Uterus (tissue), 4 donors: ENCODE results near the gene ABHD10. TPM values are rescaled to one million over a fixed set of nuclear protein-coding genes. Genes with fewer than 3 reads are reported as not detected.
"Not testable (repeated sequence)": the region's sequence is repeated elsewhere in the genome, so short reads cannot be mapped to it uniquely, and the experiment has no call there.

Source experiments
- DNase-seq, 2 donors: peaks; one replicate each; pipeline ENCODE4 v3.0.0-alpha.2; 2019 to 2020
- H3K27ac ChIP-seq, 2 donors: fragments of 200-600 bp; sonication (generic); 1 replicate in 1 of 2; 2 replicates in 1 of 2; pipeline ENCODE4 v1.5.1; 2016 to 2018
- H3K27me3 ChIP-seq, 2 donors: fragments of 200-600 bp; sonication (generic); one replicate each; pipeline ENCODE4 v1.5.1; 2018 to 2019; ENCODE audit warnings: control low read depth in 1 of 2
- H3K36me3 ChIP-seq, 2 donors: fragments of 200-600 bp; sonication (generic); one replicate each; pipeline ENCODE4 v1.5.1; 2019; ENCODE audit warnings: control low read depth in 1 of 2
- H3K4me1 ChIP-seq, 2 donors: fragments of 200-600 bp; sonication (generic); one replicate each; pipeline ENCODE4 v1.5.1; 2018 to 2019; ENCODE audit warnings: control low read depth in 1 of 2
- H3K4me3 ChIP-seq, 2 donors: fragments of 200-600 bp; sonication (generic); 1 replicate in 1 of 2; 2 replicates in 1 of 2; pipeline ENCODE4 v1.5.1; 2018 to 2019; ENCODE audit warnings: mild to moderate bottlenecking in 1 of 2
- H3K9me3 ChIP-seq, 2 donors: fragments of 200-600 bp; sonication (generic); one replicate each; pipeline ENCODE4 v1.5.1; 2019; ENCODE audit warnings: control low read depth in 1 of 2
- POLR2A ChIP-seq, 2 donors: fragments of 450-650 bp; IDR thresholded peaks; one replicate each; pipeline ENCODE4 v1.6.1; 2016; ENCODE audit warnings: antibody characterized with exemption in 2 of 2, mild to moderate bottlenecking in 1 of 2, moderate library complexity in 1 of 2
- intact Hi-C: fragments of 100-400 bp; cut with DNase I; formaldehyde crosslinking; loops from one replicate; pipeline ENCODE4 v1.15.1; 2023; ENCODE audit warnings: low total_unique reads
- total RNA-seq, 4 donors: library from RNA; depleted of rRNA in 3 of 4; stranded (reverse); fragments of >200 nt in 3 of 4; gene quantifications; one replicate each; pipeline versions ENCODE4 v1.1.0 to v1.2.4, GENCODE V29; 2014 to 2023
- TF ChIP-seq, protein P1 (sequence below), 4 experiments: fragments of 200-600 bp in 2 of 4; fragments of 450-650 bp in 2 of 4; sonication (generic) in 2 of 4; IDR thresholded peaks; one replicate each; pipeline ENCODE4 v1.5.1; 2016 to 2019; ENCODE audit warnings: antibody characterized with exemption in 4 of 4, mild to moderate bottlenecking in 2 of 4, moderate library complexity in 1 of 4
- donor health status: DM: yes; HTN: yes; CAD: no.

Gene ABHD10
- total RNA-seq, 4 donors from 2014 or later, result 25.6 to 74.1 (median 35.8) TPM

DNA sequence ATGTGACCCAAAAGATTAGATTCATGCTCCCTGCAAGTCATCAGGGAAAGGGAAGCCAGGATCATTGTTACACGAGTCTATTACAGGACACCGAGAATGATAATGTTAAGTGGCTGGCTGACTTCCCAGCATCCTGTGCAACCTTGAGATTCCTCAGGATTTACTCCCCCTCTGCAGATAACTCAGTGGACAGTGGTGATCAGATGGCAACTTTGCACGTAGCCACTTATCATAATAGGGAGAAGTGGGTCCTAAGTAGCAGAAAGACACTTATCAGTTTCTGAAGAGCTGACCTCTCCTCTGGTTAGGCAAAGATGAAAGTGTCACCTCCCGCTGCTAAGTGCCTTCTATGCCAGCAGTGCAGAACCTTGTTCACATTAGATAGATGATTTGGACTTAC lies 49.0 kb downstream of the ABHD10 start:
- DNase-seq, result no peak
- H3K4me3 ChIP-seq, result no peak overlapping the region
- TF ChIP-seq, protein P1, sequence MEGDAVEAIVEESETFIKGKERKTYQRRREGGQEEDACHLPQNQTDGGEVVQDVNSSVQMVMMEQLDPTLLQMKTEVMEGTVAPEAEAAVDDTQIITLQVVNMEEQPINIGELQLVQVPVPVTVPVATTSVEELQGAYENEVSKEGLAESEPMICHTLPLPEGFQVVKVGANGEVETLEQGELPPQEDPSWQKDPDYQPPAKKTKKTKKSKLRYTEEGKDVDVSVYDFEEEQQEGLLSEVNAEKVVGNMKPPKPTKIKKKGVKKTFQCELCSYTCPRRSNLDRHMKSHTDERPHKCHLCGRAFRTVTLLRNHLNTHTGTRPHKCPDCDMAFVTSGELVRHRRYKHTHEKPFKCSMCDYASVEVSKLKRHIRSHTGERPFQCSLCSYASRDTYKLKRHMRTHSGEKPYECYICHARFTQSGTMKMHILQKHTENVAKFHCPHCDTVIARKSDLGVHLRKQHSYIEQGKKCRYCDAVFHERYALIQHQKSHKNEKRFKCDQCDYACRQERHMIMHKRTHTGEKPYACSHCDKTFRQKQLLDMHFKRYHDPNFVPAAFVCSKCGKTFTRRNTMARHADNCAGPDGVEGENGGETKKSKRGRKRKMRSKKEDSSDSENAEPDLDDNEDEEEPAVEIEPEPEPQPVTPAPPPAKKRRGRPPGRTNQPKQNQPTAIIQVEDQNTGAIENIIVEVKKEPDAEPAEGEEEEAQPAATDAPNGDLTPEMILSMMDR (IDR thresholded peaks at IDR 0.05), result no peak
- TF ChIP-seq POLR2A (IDR thresholded peaks at IDR 0.05), result no peak
- H3K27me3 ChIP-seq, result no peaks in the 10 kb centered on the region
- H3K9me3 ChIP-seq, result no peaks in the 10 kb centered on the region
- H3K36me3 ChIP-seq, result no peaks in the 10 kb centered on the region
- no peak overlapping the region for H3K27ac ChIP-seq
- intact Hi-C loops, result no loop called here
- H3K4me1 ChIP-seq, result no peaks in the 10 kb centered on the region

DNA sequence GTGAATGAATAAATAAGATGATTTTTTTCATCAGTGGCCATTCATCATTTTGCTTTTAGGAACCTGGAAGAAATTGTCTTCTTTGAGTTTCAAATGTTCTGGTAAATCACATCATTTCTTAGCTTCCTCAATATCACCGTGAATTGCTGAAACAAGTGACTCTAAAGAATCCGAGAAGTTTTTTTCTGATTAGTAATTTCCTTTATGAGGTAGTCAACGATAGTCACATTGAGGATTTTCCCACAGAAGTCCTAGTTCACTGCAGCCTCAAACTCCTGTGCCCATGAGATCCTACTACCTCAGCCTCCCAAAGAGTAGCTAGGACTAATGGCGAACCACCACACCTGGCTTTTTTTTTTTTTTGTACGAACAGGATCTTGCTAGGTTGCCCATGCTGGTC lies 52.1 kb downstream of the ABHD10 start:
- DNase-seq, result no peak
- no peak overlapping the region for H3K4me3 ChIP-seq
- no peaks in the 10 kb centered on the region for H3K9me3 ChIP-seq
- H3K27ac ChIP-seq, result no peak overlapping the region
- no peaks in the 10 kb centered on the region for H3K27me3 ChIP-seq
- intact Hi-C loops, result no loop called here
- no peaks in the 10 kb centered on the region for H3K36me3 ChIP-seq
- no peaks in the 10 kb centered on the region for H3K4me1 ChIP-seq
- no peak for TF ChIP-seq POLR2A (IDR thresholded peaks at IDR 0.05)
- TF ChIP-seq, protein P1 (IDR thresholded peaks at IDR 0.05), result no peak

- Histone ChIP-seq H3K27ac (no peak overlapping the region), H3K27me3 (no peaks in the 10 kb centered on the region), H3K4me3 (no peak overlapping the region), H3K4me1 (no peaks in the 10 kb centered on the region), H3K36me3 (no peaks in the 10 kb centered on the region), H3K9me3 (no peaks in the 10 kb centered on the region)
- no peak for DNase-seq
- intact Hi-C loops, result no loop called here
- TF ChIP-seq, protein P1 (IDR thresholded peaks at IDR 0.05), result no peak
- no peak for TF ChIP-seq POLR2A (IDR thresholded peaks at IDR 0.05)
Observed at GRCh38 chr3:112032098-112032731, 53.4 kb downstream of the ABHD10 start.

- no peak for DNase-seq
- TF ChIP-seq, protein P1 (IDR thresholded peaks at IDR 0.05), result no peak
- TF ChIP-seq POLR2A (IDR thresholded peaks at IDR 0.05), result no peak
- Histone ChIP-seq H3K36me3 (no peaks in the 10 kb centered on the region), H3K9me3 (no peaks in the 10 kb centered on the region), H3K4me1 (no peaks in the 10 kb centered on the region), H3K27ac (no peak within 1 kb of the TSS), H3K27me3 (no peaks in the 10 kb centered on the region), H3K4me3 (no peak within 1 kb of the TSS)
- intact Hi-C loops, result no loop called here
Observed at GRCh38 chr3:112034436-112034835, 55.6 kb downstream of the ABHD10 start, which contains the start of gene TMPRSS7. TSS of gene TMPRSS7 (plus strand) at chr3:112034736. CDS start at chr3:112034846, 110 bp downstream.

DNA sequence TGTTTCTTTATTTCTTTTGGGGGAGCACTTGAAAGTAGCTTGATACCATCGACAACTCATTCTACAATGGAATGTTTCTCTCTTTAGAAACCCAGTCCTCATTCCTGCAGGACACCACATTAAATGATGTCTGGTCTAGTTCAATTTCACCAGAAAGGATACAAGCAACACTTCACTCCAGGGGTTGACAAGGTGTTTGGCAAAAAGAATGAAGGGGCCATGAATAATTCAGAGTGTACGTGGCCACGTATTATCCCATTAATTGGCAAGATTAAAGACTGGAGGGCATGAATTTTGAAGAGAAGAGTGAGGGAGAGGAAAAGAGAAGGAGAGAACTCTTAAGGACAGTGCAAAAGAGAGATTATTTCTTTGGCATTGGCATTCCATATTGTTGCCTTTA lies 56.4 kb downstream of the ABHD10 start:
- no peaks in the 10 kb centered on the region for H3K36me3 ChIP-seq
- H3K4me3 ChIP-seq, result no peak overlapping the region
- no peaks in the 10 kb centered on the region for H3K4me1 ChIP-seq
- no peak overlapping the region for H3K27ac ChIP-seq
- H3K27me3 ChIP-seq, result no peaks in the 10 kb centered on the region
- no peak for DNase-seq
- TF ChIP-seq, protein P1 (IDR thresholded peaks at IDR 0.05), result no peak
- no peak for TF ChIP-seq POLR2A (IDR thresholded peaks at IDR 0.05)
- intact Hi-C loops, result no loop called here
- no peaks in the 10 kb centered on the region for H3K9me3 ChIP-seq

DNA sequence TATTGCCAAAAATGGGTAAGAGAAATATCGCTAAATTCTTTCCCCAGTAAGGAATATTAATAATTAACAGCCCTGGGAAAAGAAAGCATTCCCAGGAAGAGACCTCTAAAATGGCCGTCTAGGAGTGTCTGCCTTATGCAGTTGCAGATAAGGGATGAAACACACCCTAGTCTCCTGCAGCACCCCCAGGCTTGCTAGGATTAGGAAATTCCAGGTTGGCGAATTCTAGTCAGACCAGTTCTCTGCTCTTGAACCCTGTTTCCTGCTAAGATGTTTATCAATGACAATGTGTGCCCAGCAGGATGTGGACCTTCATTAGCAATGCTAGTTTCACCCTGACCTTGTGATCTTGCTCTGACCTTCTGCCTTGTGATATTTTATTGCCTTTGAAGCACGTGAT lies 58.4 kb downstream of the ABHD10 start:
- H3K4me3 ChIP-seq, H3K9me3 ChIP-seq, DNase-seq, H3K36me3 ChIP-seq, intact Hi-C loops, H3K27me3 ChIP-seq, H3K4me1 ChIP-seq, H3K27ac ChIP-seq: not testable (repeated sequence)
